GM19467 (cell line): Measurements from ENCODE around the gene GOLM1.
A peak's percentile ranks its signal among the peaks of the same experiment; 100 is the strongest.
"Not testable (repeated sequence)": the region's sequence is repeated elsewhere in the genome, so short reads cannot be mapped to it uniquely, and the experiment has no call there.

Experiments
- ATAC-seq: cut with Tn5 transposase; IDR thresholded peaks from one replicate; pipeline ENCODE4 v1.9.1; 2021; ENCODE audit warnings: mild to moderate bottlenecking, moderate library complexity; ENCODE audit not compliant: unreplicated experiment

Gene GOLM1, protein sequence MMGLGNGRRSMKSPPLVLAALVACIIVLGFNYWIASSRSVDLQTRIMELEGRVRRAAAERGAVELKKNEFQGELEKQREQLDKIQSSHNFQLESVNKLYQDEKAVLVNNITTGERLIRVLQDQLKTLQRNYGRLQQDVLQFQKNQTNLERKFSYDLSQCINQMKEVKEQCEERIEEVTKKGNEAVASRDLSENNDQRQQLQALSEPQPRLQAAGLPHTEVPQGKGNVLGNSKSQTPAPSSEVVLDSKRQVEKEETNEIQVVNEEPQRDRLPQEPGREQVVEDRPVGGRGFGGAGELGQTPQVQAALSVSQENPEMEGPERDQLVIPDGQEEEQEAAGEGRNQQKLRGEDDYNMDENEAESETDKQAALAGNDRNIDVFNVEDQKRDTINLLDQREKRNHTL

GRCh38 chr9:86098824-86099700, at the start of gene GOLM1:
Gene GOLM1, minus strand, starts transcription at chr9:86099558. Its CDS starts 20,238 bp downstream, at chr9:86079320.
- ATAC-seq, result peak; percentile 67

DNA sequence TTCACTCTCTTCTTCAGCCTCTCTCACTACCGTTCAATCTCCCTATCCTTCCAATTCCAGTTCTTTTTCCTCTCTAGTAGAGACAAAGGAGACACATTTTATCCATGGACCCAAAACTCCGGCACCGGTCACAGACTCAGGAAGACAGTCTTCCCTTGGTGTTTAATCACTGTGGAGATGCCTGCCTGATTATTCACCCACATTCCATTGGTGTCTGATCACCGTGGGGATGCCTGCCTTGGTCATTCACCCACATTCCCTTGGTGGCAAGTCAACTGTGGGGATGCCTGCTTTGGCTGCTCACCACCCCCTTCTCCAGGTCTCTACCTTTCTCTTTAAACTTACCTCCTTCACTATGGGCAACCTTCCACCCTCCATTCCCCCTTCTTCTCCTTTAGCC, 47.3 kb upstream of the GOLM1 start:
- ATAC-seq, result not testable (repeated sequence)

DNA sequence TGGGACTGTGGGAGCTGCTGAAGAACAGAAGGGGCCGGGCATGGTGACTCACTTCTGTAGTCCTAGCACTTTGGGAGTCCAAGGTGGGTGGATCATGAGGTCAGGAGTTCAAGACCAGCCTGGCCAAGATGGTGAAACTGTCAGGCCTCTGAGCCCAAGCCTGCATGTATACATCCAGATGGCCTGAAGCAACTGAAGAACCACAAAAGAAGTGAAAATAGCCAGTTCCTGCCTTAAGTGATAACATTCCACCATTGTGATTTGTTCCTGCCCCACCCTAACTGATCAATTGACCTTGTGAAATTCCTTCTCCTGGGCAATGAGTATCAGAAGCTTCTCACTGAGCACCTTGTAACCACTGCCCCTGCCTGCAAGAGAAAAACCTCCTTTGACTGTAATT, 46.6 kb upstream of the GOLM1 start:
- ATAC-seq, result not testable (repeated sequence)

GRCh38 chr9:86142973-86143372, 43.6 kb upstream of the GOLM1 start:
- no peak for ATAC-seq

GRCh38 chr9:86141843-86142242, 42.5 kb upstream of the GOLM1 start:
- ATAC-seq, result no peak

DNA sequence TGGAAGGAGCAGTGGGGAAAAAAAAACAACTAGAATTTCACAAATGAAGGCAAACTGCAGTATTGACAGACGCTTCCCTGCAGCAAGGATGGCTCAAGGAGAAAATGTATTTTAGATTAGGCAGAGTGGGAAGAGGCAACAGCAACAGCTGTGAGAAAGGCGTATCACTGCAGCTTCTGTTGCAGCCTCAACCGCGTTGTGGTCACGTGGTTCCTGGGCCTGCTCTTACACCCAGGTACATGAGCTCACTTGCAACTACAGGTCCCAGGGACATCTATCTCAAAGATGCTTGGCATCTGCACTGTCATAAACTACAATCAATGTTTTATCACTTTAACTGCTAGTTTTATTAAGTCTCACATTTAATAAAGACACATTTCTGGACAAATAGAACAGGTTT, 36.0 kb upstream of the GOLM1 start:
- ATAC-seq, result no peak

GRCh38 chr9:86134361-86134760, 35.0 kb upstream of the GOLM1 start:
- no peak for ATAC-seq

DNA sequence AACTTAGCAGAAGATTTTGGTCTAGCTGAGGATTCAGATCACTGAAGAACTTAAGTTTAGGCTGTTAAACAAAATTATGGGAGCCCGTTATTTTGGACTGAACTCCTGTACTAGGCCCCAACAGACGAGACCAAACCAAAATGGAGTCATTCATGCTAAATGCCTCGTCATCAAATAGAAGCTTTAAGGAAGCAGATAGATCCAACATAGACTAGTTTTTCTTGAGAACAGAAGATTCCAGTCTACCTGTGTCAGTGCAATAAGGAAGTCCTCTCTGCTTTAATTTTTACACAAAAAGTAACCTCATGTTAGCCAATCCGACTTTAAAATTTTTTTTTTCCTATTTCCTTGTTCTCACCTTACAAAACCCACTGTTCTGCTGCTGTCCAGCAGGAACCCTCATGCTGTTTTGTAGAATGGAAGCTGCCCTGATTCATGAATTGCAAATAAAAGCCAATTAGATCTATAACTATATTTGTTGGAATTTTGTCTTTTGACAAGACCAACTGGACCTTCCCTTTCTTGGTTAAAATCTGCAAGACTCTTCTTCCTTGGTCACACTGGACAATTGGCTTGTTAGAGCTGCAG, 29.0 kb upstream of the GOLM1 start:
- ATAC-seq, result no peak

DNA sequence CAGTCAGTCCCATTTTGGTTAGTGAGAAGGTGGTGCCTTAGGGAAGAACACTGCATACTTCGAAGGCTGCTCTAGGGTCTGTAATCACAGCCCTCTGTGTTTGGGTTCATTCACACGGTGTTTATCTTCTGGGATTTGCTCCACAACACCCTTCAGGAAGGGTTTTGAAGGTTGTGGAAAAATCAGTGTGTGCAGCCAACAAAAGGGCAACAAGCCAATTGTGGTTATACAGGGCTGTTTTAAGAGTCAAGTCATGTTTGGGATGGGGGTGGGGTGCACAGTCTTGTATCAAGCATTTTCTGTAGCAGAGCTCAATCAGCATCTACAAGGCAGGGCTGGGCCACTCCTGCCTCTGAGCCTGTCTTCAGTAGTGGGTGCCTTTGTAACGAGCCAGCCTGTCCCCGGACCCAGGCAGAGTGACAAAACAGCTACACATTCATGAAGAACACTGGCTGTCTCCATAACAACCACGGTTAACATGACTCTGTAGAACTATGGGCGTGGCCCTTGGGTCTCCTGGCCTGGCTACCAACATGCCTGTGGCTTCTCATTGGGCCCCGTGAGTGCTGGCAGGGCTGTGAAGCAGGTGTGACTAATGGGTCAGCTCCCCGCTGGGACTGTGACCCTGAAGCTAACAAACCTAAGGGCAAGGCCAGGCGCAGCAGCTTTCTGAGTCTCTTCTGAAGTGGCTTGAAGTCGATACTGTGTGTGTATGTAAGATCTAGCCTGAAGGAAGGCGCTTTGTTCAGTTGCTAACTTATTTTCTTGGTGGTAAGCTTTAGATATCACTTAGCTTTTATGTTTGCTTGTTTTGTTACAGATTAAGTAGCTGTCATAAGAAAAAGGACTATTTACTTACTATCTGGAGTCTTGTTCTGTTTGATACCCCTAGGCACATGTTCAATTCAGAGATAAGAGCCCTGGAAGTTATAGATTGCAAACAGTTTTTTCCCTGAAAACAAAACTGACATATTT, 27.9 kb upstream of the GOLM1 start:
- ATAC-seq, result no peak

DNA sequence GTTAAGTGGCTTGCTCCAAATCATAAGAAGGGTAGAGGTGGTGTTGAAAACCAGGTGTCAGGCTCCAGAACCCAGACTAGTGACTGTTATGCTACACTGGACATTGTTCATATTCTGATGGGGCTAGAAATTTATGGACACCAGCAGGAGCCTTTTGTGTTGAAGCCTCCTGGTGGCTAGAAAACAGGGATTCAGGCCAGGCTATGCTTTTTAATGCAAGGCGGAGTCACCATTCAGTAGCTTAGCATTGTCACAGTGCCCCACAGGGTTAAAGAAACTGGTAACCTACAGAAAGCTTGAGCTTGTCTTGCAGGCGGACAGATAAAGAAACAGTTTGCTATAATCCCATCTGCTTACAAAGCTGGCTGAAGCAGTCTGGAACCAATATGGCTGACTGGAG, 23.0 kb upstream of the GOLM1 start:
- no peak for ATAC-seq

DNA sequence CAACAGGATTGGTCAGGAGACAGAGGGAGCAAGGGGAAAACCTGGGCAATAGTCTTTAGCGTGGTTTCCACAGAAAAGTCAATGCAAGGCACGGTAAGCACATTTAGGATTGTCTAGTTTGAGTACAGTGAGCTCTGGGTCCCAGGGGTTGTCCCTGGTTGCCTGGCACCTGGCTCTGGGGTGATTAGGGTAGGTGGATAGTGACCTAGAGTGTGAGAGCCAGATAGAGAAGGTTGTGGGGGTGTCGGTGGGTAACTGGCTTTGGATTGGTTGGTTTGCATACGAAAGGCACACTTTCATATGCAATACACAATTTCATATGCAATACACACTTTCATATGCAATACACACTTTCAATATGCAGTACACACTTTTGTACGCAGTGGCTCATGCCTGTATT, 20.1 kb upstream of the GOLM1 start:
- no peak for ATAC-seq

- ATAC-seq, result no peak
Measured at GRCh38 chr9:86116425-86116824, 17.1 kb upstream of the GOLM1 start.

- no peak for ATAC-seq
Measured at GRCh38 chr9:86115886-86116285, 16.5 kb upstream of the GOLM1 start.

GRCh38 chr9:86112057-86112456, 12.7 kb upstream of the GOLM1 start:
- ATAC-seq, result no peak

DNA sequence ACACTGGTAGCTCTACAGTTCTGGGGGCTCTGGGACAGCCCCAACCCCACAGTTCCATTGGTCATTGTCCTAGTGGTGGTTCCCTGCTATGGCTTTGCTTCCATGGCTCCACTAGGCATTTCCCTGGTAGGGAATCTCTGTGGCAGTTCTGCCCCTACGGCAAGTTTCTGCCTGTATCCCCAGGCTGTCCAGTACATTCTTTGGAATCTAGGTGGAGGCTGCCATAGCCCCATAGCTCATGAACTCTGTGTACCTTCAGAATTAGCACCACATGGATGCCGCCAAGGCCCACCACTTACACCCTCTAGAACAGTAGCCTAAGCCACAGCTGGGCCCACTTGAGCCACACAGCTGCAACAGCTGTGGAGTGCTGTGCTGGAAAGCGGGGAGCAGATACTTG, 3.3 kb upstream of the GOLM1 start:
- no peak for ATAC-seq

- no peak for ATAC-seq
Measured at GRCh38 chr9:86099701-86100364, 475 bp upstream of the GOLM1 start.

- ATAC-seq, result no peak
Measured at GRCh38 chr9:86097510-86098224, 1.7 kb downstream of the GOLM1 start.

GRCh38 chr9:86096386-86096785, 3.0 kb downstream of the GOLM1 start:
- ATAC-seq, result no peak
